SW 1271 (cell line): ENCODE measurements around the gene SPSB1.

Source experiments
- DNase-seq, 2 experiments: peaks; one replicate each; lab custom pipeline; 2025; lab: John Stamatoyannopoulos, UW

Gene SPSB1

DNA sequence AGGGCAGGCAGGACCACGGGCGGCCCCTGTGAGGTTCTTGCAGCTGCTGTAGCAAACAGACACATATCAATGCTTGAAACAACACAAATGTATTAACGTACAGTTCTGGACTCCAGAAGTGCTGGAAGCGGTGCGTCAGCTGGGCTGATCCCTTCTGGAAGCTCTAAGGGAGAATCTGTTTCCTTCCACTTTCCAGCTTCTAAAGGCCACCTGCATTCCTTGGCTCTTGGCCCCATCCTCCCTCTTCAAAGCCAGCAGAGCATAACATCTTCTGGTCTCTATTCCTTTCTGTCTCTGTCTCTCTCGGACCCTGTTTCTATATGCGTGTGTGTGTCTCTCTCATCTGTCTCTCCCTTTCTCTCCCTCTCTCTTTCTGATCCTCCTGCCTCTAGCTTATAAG, 102.3 kb downstream of the SPSB1 start:
- no peak for DNase-seq

DNA sequence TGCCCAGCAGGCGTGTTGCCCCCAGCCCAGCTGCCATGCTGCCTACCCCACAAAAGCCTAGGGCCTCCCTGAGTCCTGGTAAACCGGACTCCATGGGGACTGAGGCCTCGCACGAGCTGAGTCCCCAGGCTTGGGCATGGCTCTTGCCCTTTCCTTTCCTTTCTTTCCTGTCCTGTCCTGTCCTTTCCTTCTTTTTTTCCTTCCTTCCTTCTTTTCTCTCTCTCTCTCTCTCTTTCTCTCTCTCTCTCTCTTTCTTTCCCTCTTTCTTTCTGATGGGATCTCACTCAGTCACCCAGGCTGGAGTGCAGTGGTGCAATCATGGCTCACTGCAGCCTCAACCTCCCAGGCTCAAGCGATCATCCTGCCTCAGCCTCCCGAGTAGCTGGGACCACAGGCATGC, 104.4 kb downstream of the SPSB1 start:
- DNase-seq: no peak

DNA sequence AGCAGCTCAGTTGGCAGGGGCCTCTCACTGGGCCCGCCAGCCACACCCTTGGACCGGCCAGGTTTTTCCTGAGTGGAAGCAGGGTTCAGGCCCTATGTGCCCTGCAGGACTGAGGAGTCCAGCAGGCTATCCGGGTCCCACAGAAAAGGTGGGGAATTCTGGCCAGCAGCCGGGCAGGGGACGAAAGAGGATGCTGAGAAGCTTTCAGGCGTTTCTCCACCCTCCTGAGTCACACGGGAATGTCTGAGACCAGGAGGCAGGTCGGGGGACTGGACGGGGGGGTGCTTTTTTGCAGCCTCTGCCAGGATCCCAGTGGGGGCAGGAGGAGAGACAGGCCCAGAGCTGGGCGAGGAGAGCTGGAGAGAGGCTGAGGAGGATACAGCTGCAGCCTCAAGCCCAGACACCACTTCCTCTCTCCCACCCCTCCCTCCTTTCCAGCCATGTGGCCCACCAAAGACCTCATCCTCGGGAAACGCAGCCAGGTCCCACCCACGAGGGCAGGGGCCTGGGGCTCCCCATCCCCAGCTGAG, 105.4 kb downstream of the SPSB1 start:
- no peak for DNase-seq

DNA sequence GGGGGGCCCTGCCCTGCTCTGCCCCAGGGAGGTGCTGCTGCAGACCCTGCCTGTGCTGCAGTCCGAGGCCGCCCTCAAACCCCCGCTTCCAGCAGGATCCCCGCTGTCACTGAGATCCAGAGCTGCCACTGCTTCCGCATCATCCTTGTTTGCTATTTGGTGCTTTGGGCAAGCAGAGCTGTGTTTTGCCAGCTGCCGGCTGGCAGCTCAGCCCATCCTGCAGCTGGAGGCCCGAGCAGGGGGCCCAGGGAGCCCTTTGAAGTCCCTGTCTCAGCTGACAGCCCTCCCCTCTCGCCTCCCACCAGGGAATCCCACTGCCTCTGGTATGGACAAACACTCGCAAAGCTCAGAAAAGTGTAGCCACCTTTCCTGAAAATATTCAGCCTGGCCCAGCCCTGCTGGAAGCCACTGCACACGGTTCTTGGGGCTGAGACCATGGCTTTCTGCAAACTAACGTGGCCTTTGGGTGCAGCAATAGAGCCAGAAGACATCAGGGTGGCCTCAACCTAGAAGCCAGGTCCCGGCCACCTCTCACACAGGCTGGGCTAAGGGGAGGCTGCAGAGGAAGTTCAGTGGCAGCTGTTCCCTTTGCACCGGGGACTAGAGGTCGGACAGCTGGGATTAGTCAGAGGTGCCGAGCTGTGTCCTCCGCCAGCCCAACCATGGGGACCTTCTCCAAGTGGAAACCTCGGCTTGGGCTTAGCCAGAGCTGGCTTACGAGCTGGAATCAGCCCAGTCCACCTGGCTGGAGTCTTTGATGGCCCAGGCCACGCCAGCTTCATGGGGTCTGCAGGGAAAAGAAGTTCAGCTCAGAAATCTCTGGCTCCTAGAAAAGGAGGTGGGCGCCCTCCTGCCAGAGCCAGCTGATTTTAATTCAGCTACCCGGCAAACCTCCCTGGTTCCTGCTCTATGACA, 107.1 kb downstream of the SPSB1 start:
- no peak for DNase-seq

DNA sequence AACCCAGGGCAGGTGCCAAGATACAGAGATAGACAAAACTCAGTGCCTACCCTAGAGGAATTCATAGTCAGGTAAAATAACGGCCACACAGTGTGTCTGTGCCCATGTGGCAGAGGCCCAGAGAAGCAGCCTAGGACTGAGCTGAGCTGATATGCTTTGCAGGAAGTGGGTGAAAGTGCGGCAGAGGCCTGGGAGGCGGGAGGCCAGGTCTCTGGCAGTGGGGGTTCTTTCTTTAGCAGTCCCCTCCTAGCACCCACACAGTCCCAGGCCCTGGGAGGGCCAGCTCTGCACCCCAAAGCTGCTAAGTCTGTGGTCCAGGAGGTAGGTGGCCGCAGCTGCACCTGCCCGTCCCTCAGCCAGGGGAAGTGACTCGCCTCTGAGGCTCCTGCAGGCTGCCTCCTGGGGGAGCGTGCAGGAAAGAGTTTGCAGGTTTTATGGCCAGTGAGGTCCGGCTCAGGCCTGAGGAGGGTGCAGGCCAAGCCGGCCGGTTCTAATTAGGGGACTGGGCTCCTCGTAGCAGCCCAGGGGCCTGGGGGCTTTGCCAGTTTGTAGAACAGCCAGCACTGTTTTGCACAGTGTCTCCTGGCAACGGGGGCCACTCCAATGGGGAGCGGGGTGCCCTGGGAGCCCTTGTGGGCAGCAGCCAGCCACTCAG, 107.9 kb downstream of the SPSB1 start:
- peak in 1 of 2 experiments; percentile 18 for DNase-seq

DNA sequence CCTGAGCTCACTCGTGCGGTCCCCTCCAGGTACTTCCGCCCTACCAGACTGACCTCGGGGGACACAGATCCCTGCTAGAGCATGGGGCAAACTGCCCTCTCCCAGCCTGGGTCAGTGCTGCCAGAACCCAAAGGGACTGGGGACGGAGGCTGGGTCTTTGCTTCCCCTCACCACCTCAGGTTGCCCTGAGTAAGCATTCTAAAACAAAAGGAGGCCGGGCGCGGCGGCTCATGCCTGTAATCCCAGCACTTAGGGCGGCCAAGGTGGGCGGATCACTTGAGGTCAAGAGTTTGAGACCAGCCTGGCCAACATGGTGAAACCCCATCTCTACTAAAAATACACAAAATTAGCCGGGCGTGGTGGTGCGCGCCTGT, 108.4 kb downstream of the SPSB1 start:
- DNase-seq: no peak

DNA sequence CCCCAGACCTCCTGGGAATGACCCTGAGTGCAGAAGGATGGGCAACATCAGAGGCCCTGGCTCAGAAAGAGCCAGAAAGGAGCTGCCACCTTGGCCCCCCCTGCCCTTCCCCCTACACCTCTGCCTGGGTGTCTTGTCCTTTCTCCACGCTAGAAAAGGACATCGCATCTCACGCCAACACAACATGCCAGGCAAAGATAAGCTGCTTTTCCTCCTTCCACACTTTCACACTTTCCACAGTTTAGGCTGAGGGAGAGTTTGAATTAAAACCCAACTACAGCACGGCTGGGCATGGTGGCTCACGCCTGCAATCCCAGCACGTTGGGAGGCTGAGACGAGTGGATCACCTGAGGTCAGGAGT, 109.5 kb downstream of the SPSB1 start:
- DNase-seq: no peak

DNA sequence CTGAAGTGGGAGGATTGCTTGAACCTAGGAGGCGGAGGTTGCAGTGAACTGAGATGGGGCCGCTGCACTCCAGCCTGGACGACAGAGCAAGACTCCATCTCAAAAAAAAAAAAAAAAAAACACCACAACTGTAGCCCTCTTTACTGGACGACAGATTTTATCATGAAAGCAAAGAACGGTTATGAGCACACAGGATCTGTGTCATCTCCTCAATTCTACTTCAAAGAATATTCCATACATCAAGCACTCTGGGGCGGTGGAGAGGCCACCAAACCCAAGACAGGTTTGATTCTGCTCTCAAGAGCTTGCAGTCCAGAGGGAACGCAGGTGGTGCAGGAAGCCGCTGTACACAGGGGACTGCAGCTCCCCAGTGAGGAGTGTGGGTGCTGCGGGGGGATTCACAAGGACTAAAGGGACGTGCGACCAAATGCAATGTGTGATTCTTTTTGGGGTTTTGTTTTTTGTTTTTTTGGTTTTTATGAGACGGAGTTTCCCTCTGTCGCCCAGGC, 110.1 kb downstream of the SPSB1 start:
- DNase-seq: no peak

DNA sequence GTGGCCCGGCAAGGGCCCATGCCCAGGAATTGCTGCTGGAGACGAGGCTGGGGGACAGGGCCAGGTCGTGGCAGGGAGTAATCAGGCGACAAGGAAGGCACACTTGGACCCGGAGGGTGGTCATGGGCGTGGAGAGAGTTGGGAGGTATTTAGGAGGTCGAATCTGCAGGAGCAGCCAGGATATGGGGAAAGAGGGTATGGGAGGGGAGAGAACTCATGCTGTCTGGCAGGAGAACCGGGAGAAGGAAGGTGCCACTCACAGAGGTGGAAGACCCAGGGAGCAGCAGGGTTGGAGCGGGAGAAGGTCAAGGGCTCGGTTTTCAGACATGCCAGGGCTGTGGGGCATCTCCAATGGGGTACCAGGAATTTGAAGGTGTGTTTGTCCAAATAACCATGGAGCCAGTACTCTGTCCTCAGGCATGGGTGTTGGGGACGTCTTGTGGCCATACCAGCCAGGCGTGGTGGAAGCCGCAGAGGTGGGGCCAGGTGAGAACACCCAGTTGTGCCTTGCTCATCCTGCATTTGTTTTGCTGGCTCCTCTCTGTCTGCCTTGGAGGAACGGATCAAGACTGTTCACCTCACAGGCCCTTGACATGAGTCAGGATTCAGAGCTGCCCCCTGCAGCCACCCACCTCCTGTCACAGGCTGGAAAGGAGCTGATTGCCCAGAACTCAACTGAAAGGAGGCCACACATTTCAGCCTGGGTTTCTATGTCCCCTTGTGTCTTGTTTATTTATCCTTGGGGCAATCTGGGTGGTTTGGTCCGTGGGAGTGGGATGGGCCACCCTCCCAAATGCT, 111.6 kb downstream of the SPSB1 start:
- DNase-seq: no peak

DNA sequence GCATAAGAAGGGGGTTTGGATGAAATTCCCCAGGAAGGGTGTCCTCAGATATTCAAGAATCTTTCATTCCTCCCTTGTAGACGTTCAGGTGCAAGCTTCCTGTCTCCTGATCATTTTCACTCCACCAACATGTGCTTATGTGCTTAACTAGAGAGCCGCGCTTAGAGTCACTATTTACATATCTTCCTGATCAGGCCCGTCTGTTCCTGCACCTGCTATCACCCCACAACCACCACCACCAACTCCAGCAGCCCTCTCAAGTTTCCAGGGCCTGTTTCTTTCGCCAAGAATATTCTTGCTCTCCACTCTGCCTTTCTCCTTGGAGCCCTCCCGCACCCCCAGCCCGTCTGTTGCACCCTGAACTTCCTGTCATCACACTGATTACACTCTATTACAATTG, 113.4 kb downstream of the SPSB1 start:
- DNase-seq: no peak

DNA sequence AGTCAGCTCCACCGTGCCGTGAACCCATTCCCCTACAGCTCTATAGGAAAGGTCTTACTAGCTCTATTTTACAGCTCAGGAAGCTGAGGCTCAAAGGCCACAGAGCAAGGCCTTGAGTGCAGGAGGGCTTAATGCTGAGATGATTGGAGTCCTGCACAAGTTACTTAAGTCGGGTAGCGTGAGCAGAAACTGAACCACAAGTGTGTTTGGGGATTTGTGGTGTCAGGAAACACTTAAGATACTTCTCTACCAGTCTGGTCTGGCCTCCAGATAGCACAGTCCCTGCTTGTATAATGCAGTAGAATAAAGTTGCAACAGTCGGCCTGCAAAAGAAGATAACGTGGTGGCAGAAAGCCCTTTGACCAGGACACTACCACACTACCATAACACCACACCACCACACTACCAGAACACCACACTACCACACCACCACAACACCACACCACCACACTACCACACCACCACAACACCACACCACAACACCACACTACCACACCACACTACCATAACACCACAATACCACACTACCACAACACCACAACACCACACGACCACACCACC, 118.1 kb downstream of the SPSB1 start:
- no peak for DNase-seq

DNA sequence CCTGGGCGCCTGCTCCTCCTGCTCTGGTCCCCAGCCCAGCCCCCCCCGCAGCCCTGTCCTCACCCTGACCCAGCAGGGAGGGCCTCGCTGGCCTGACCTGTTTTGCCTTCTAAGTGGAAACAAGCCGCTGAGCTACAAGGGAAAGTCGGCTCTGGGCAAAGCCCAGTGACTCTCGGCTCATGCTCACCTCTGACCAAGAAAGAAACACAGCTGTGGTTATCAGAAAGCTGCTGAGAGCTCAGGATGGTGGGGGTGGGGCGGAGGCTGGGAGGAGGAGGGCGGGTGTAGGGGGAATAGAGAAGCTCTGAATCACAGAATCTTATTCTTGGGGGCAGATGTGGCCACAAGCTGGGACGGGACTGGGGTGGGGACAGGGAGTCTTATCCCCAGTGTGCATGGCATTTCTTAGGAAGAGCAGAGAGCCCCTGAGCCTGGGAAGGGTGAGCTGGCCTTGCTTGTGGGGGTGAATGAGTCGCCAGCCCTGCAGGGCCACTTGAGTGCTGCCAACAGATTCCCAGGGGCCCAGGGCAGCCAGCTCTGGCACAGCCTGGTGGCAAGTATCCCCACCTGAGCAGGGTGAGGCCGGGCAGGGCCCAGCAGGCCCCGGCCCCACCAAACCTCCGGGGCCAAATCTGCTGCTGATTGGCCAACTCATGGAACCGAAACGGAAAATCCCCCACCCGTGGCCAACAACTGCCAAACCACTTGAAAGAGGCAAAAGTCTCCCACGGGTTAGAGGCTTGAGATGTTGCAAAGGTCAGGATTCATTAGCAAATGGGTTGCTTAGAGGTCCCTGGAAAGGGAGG, 120.6 kb downstream of the SPSB1 start:
- no peak for DNase-seq

DNA sequence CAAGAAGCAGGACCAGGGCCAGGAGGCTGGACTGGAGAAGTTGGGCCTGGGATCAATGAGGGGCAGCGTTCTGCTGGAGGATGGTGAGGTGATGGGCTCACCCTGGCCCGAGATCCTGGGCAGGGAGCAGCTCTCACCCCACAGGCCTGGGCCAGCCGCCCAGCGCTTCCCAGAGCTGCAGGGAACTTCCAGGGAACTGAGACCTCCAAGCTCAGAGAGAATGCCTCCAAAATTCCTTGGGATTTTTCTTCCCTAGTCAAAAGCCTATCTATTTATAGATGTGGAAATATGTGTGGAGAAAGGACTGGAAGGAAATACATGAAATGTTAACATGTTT, 121.2 kb downstream of the SPSB1 start:
- no peak for DNase-seq

DNA sequence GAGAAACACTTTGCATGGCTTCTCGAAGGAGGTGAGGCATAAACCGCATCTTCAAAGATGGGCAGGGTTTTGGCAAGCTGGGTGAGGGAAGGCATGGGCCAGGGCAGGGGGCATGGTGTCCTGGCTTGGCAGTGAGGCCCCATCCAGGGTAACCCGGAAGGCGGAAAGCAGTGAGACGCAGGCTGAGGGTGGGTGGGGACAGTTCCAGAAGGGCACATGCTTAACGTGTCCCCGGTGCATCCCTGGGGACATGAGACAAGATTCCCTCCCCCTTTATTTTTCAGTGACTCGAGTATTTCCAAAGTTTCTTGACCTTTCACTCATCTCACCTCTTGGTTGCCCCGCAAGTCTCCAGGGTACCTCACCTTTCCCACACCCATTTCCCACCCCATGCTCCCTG, 123.8 kb downstream of the SPSB1 start:
- no peak for DNase-seq

DNA sequence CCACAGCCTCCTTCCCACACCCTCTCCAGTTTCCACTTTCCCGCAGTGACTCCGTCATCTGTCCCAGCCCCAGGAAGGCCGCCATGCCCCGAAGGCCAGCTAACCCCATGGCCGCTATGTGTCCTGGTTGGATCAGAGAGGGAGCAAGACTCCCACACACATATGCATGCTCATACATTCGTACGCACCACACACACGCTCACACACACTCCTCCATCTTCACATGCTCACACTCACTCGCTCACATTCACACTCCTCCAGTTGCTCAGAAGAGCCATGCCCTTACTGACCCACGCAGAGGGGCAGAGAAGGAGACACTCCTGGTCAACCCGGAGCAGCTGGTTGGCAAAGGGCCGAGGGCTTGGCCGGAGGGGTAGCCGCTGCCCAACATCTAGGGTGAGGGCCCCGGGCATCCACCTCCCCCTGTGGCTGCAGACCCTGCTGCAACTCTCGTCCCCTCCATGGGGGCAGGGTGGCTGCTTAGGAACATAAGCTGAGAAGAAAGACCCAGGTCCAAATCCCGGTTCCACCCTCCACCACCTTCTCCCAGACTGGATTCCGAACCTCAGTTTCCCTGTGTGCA, 124.3 kb downstream of the SPSB1 start:
- no peak for DNase-seq

DNA sequence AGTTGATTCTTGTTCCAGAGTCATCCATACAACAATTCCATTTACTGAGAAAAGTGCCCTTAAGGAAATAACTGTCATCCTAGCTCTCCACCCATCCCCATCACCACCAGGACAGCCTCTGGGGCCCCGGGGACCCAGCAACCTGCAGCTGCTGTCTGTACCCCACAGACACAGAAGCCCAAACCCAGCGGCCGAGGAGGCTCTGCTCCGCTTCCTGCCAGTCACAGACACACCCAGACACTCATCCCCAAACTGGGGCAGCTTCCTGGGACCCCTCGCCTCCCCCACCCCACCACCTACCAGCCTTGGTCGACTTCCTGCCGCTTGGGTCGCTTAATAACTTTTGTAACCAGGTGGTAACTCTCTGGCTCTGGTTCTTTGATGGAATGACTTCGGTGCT, 125.0 kb downstream of the SPSB1 start:
- DNase-seq: no peak

DNA sequence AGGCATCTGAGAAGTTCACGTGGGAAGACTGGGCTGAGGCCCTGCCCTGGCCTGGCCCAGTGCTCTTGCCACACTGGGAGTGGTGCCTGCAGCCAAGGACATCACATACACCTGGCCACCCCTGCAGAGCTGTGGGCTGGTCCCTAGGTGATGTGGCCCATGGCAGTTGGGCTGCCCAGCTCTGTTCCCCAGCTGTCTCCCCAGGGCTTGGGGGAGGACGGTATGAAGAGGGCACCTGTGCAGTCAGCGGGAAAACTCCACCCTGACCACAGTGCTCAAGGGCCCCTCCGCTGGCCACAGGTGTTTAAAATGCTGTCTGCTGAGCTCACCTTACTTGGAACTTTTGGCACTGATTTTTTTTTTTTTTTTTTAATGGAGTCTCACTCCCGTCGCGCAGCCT, 126.2 kb downstream of the SPSB1 start:
- no peak for DNase-seq
